ENCODE data around the gene ENTR1.

Gene ENTR1

DNA sequence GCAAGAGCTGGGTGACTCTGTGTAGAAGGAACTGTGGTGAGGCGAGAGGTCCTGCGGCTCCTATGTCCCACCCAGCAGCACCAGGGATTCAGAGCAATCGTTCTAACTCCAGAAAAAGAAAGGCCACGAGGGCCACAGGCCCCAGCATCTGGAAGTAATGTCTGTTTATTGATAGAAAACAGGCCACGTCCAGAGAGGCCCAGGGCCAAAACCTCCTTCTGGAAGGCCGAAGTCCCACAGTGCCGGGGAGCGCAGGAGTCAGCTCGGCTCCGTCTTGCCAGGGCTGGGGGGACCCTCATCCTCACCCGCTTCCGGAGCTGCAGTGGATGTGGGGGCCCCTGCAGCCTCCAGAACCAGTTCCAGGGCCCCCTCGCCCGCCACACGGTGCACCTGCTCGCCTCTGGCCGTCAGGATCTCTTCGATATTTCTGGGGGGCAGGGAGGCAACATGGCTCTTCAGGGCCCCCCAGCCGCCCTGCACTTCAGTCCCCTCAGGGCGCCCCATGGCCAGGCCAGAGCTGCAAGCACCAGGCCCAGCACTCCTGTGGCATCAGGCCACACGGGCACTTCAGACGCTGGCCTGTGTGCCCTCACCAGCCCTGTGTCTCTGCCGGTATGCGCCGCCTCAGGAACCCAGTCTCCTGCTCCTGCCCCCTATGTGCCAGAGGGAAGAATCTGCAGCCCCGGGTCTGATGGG, 48.5 kb downstream of the ENTR1 start:
- no peak for DNase-seq (ENCODE audit: low spot score)

DNA sequence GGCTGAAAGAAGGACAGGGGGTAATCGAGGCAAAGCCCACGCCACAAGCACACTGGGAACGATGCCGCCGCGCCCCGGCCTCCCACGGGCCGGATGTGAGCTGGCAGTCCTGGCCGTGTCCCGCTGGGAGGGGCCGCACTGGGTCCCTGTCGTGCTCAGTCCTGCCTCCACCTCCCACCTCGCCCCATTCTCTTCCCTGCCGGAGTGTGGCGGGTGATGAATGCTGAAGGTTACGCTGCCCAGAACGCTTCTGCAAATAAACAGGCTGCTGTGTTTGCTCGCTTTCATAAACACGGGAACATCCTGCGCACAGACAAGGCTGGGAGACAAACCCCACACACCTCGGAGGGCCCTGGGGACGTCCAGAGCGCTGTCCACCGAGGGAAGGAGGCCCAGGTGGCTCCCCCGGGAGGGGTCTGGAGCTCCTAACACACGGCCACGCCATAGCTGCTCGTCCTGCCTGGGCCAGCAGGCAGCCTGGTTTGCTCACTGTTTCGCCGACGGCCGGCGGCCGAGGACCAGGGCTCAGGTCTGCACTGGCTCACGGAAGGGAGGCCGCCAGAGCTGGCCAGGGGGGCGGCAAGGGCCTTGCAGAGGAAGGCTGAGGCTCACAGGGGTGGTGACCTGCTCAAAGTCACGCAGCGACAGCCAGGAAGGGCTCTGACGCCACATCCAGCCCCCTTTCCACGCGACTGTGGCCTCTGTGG, 49.2 kb downstream of the ENTR1 start:
- DNase-seq (ENCODE audit: low spot score) = no peak

DNA sequence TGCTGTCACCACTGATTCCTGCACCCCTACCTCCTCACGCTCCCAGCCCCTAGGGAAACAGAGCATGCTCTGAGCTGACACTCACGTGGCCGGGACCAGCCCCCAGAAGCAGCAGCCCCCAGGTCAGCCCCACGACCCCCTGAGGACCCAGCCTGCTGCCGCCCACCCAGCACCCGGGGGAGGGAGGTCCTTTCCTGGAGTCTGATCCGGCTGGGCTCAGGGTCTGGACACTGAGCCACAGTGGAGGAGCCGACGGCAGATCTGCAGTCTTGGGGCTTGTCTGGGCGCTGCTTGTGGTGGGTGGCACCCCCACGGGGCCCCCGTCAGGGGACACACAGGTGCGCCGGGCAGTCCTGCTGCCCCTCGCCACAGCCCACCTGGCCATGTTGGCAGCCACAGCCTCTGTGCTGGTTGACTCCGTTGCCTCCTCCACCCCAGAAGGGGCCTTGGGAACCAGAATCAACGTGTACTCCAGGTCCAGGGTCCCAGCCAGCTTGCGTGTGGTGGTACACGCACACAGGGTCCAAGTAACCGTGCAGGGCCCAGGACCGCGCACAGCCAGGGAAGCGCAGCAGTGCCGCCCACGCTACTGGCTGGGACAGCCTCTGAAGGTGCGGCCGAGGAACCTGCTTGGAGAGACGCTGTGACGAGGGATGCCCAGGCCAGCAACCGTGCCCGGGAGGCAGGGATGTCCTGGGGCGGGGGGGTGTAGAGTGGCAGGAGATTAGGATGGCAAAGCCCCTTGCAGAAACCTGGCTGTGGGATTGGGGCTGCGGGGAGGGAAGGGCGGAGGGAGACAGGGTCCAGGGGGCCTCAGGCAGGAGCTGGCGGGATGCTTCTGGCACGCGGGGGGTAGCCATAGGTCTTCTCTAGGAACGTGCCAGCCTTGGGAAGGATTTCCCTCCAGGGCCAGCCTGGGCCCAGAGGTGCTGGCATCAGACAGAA, 50.4 kb downstream of the ENTR1 start:
- no peak for DNase-seq (ENCODE audit: low spot score)

DNA sequence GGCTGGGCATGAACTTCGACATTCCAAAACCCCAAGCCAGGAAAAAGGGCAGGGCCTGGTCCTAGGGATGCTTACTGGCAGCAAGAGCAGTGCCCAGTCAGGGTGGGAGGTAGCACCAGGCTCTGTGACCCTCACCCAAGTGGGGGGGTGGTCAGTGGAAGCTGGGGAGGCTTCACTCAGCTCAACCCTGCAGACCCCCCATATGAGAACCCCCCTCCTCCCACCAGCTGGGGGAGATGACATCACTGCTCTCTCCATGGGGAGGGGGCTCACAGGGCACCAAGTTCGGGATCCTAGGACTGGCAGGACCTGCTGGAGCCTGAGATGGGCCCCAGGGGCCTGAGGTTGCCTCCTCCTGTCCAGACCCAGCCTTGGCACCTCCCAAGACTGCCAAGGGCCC, 51.5 kb downstream of the ENTR1 start:
- DNase-seq (ENCODE audit: low spot score) = no peak

DNA sequence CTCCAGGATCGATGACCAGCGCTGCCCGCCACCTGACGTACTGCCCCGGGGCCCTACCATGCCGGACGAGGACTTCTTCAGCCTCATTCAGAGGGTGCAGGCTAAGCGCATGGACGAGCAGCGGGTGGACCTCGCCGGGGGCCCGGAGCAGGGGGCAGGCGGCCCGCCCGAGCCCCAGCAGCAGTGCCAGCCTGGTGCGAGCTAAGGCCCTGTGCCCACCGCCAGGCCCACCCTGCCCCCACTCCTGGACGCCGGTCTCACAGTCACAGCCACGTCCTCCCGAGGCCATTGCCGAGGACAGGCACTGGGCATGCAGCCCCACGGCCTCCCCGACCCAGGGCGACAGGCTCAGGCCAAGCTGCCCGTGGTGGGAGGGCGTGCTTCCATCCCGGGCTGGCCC, 52.4 kb downstream of the ENTR1 start:
- no peak for DNase-seq (ENCODE audit: low spot score)

DNA sequence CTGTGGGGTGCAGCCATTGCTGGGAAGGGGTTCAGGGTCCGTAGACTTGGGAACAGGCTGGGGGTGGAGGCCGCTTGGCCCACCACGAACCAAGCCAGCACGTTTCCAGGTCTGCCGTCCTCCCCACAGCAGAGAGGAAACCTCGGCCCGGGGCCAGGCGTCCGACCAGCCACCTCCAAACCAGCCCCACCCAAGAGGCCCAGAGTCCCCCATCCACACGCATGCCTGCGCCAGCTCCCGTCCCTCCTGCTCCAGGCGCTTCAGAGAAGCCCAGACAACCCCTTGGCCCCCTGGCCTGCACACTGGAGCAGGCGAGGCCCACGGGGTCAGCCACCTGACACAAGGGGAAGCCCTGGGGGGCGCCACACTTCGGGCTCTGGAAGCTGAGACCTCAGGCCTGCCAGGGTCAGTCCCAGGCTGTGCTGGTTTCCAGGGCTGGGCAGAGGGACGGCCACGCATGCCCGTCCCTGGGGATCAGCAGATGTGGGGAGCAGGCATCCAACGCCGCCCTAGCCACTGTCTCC, 53.1 kb downstream of the ENTR1 start:
- DNase-seq (ENCODE audit: low spot score) = no peak

DNA sequence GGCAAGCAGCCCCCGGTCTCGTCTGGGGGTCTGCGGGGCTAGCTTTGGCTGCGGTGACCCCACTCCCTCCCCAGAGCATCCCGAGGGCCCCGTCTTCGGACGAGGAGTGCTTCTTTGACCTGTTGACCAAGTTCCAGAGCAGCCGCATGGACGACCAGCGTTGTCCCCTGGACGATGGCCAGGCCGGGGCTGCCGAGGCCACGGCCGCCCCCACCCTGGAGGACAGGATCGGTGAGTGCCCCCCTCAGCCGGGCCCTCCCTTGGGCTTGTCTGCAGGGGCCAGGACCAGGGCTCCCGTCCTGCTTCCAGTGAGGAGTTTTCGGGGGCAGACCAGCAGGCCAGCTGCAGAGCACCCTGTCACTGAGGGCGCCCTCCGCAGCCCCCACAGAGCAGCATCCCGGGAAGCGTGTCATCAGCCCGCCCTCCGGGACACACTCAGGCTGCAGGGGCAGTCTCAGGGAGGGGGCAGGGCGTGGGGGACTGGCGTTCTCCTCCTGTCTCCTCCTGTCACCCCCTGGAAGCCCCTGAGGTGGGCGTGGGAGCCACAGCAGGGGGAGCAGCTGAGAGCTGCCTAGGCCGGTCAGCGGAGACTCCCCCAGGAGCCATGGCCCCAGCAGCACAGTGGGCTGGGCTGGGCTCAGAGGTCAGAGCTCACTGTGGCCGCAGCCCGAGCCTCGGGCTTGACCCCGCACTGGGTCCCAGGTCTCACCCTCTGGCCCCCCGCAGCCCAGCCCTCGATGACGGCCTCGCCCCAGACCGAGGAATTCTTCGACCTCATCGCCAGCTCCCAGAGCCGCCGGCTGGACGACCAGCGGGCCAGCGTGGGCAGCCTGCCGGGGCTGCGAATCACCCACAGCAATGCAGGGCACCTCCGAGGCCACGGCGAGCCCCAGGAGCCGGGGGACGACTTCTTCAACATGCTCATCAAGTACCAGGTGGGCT, 54.5 kb downstream of the ENTR1 start:
- DNase-seq (ENCODE audit: low spot score) = no peak

DNA sequence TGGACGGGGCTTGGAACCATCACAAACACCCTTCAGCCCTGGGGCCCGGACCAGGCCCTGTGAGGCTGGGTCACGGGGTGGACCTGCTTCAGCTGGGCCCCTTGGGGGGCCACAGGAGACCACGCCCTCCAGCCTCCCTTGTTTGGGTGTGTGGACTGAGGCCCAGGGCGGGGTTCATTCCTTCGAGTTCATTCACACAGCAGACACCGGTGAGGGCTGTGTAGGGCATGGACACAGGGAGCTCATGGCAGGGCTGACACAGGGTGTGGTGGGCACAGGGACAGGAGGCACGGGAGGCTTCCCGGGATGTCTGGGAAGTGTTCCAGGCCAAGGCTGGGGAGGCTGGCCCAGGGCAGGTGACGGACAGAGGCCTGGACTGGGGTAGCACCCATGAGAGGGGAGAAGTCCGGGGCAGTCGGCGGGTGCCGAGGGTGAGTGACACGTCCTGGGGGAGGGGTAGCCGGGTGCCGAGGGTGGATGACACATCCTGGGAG, 55.8 kb downstream of the ENTR1 start:
- no peak for DNase-seq (ENCODE audit: low spot score)

DNA sequence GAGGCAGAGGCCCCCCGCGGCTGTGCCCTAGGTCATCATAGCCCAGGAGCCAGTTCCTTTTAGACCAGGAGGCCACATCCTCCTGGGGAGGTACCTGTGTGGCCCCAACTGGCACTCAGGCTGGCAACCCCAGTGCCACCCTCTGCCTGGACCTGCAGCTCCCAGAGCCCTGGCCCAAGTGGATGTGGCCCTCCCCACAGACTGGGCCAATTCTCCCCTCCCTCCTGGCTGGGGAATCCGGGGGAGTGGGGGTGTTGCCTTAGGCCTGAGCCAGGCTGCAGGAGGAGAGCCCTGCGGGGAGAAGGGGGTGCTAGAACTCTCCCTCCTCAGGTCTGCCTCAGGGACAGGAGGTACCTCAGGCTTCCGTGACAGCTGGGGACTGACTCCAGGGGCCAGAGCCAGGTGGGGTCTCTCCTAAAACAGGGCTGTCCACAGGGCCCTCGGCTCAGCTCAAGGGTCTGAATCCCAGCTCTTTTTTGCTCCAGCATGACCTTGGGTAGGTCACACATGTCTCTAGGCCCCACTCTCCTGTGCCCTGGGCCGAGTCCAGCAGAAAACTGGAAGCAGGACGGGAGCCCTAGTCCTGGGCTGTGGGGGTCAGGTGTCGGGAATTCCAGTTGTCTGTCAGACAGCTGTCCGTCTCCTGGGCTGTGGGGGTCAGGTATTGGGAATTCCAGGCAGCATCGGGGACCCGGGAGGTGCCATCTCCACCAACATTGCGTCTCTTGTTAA, 56.5 kb downstream of the ENTR1 start:
- DNase-seq (ENCODE audit: low spot score) = no peak

DNA sequence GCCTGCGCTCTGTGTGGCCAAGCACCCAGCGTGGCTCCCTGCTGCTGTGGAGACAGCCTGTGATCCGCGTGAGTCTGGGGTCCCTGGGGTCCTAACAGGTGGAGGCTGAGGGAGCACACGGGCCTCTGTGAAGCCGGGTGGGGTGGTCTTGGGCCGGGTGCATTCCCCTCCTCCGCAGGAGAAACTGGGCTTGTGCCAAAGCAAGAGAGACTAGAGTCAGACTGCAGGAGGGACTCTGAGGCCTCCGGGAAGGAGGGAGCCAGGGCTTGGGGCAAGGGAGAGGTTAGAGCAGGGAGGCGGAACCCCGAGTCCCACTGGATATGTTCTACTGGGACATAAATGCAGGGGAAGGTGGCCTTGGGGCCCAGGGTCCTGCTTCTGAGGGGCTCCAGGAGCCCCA, 57.3 kb downstream of the ENTR1 start:
- no peak for DNase-seq (ENCODE audit: low spot score)

DNA sequence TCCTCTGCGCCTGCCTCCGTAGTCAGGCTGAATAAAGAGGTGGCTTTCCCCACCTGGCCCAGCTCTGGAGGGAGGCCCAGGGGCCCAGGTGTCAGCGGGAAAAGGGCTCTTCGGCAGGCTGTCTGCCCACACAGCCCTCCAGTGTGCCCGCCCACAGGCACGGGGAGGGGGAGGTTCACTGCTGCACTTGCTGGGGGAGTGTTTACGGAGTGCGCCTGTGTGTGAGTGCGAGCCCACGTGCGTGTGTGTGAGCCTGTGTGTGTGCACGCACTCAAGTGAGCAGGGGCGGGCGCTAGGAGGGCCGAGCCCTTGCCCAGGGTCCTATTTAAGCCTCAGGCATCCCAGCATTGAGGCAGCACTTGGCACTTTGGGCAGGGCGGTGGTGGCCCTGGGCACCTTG, 57.7 kb downstream of the ENTR1 start:
- no peak for DNase-seq (ENCODE audit: low spot score)

Measured in CD4-positive, alpha-beta T cell treated with Interleukin-6 at 100 ng/mL for 8 hours (primary cell).